RWPE2 (cell line): ENCODE measurements around the gene RAPGEF4.

Experiments
- ATAC-seq: fragments of 200-7000 bp; cut with Tn5 transposase; 3 replicates; pipeline ENCODE4 v1.9.1; 2021; ENCODE audit warnings: low read depth
- DNase-seq: peaks from one replicate; pipeline ENCODE4 v3.0.0-alpha.2; 2020; ENCODE audit warnings: low spot score
- H3K27ac ChIP-seq: fragments of 450-650 bp; 2 replicates; pipeline ENCODE4 v1.5.1; 2017; ENCODE audit warnings: mild to moderate bottlenecking; ENCODE audit not compliant: poor library complexity, severe bottlenecking
- H3K27me3 ChIP-seq: fragments of 250-450 bp; sonication (Bioruptor Pico); 2 replicates; pipeline ENCODE4 v1.5.1; 2021; ENCODE audit warnings: mild to moderate bottlenecking, moderate library complexity; ENCODE audit not compliant: insufficient read depth, poor library complexity, severe bottlenecking
- H3K36me3 ChIP-seq: fragments of 250-450 bp; sonication (Bioruptor Pico); 2 replicates; pipeline ENCODE4 v1.5.1; 2020; ENCODE audit warnings: low read depth, mild to moderate bottlenecking, moderate library complexity
- H3K4me1 ChIP-seq: fragments of 250-450 bp; sonication (Bioruptor Pico); 2 replicates; pipeline ENCODE4 v1.5.1; 2021; ENCODE audit warnings: mild to moderate bottlenecking, moderate library complexity; ENCODE audit not compliant: insufficient read depth, poor library complexity, severe bottlenecking
- H3K4me3 ChIP-seq: fragments of 250-450 bp; sonication (Bioruptor Pico); 2 replicates; pipeline ENCODE4 v1.5.1; 2021; ENCODE audit warnings: mild to moderate bottlenecking, moderate library complexity; ENCODE audit not compliant: severe bottlenecking
- H3K9me3 ChIP-seq: fragments of 250-450 bp; sonication (Bioruptor Pico); 2 replicates; pipeline ENCODE4 v1.5.1; 2021; ENCODE audit warnings: mild to moderate bottlenecking, moderate library complexity; ENCODE audit not compliant: severe bottlenecking
- CTCF ChIP-seq: fragments of 450-650 bp; IDR thresholded peaks from one replicate; pipeline ENCODE4 v1.5.1; 2017; ENCODE audit warnings: mild to moderate bottlenecking, moderate library complexity; ENCODE audit not compliant: poor library complexity, severe bottlenecking

RAPGEF4 gene

GRCh38 chr2:172951554-172951953 lies 215.9 kb downstream of the RAPGEF4 start:
- no peak overlapping the region for H3K4me3 ChIP-seq
- no peaks in the 10 kb centered on the region for H3K36me3 ChIP-seq
- no peaks in the 10 kb centered on the region for H3K9me3 ChIP-seq
- no peaks in the 10 kb centered on the region for H3K27me3 ChIP-seq
- ATAC-seq: no peak
- H3K27ac ChIP-seq: no peak overlapping the region
- TF ChIP-seq CTCF: no peak
- peaks cover 3% of the 10 kb centered on the region for H3K4me1 ChIP-seq
- DNase-seq: no peak

GRCh38 chr2:172953411-172953810 lies 217.8 kb downstream of the RAPGEF4 start:
- DNase-seq (no peak), ATAC-seq (no peak)
- Histone ChIP-seq H3K9me3 (no peaks in the 10 kb centered on the region), H3K4me3 (no peak overlapping the region), H3K27ac (no peak overlapping the region), H3K36me3 (no peaks in the 10 kb centered on the region), H3K27me3 (no peaks in the 10 kb centered on the region), H3K4me1 (no peaks in the 10 kb centered on the region)
- TF ChIP-seq CTCF: no peak

GRCh38 chr2:172953970-172954852 lies 218.6 kb downstream of the RAPGEF4 start:
- no peaks in the 10 kb centered on the region for H3K36me3 ChIP-seq
- no peak overlapping the region for H3K4me3 ChIP-seq
- no peaks in the 10 kb centered on the region for H3K27me3 ChIP-seq
- TF ChIP-seq CTCF: no peak
- H3K4me1 ChIP-seq: no peaks in the 10 kb centered on the region
- no peak overlapping the region for H3K27ac ChIP-seq
- no peak for DNase-seq
- ATAC-seq: no peak
- no peaks in the 10 kb centered on the region for H3K9me3 ChIP-seq

- no peaks in the 10 kb centered on the region for H3K4me1 ChIP-seq
- ATAC-seq (no peak), DNase-seq (no peak)
- no peak overlapping the region for H3K4me3 ChIP-seq
- no peaks in the 10 kb centered on the region for H3K9me3 ChIP-seq
- no peak overlapping the region for H3K27ac ChIP-seq
- H3K36me3 ChIP-seq: no peaks in the 10 kb centered on the region
- H3K27me3 ChIP-seq: no peaks in the 10 kb centered on the region
- TF ChIP-seq CTCF: no peak
These were observed 219.9 kb downstream of the RAPGEF4 start for GRCh38 chr2:172955587-172955986.

GRCh38 chr2:172957734-172958133 lies 222.1 kb downstream of the RAPGEF4 start:
- H3K9me3 ChIP-seq: no peaks in the 10 kb centered on the region
- H3K27me3 ChIP-seq: no peaks in the 10 kb centered on the region
- no peak for DNase-seq
- TF ChIP-seq CTCF: no peak
- no peak for ATAC-seq
- peaks cover 4% of the 10 kb centered on the region for H3K4me1 ChIP-seq
- H3K27ac ChIP-seq: no peak overlapping the region
- no peak overlapping the region for H3K4me3 ChIP-seq
- H3K36me3 ChIP-seq: no peaks in the 10 kb centered on the region
